GM12892 (cell line): ENCODE data around the gene PRR12.
"Not testable (repeated sequence)": the region's sequence is repeated elsewhere in the genome, so short reads cannot be mapped to it uniquely, and the experiment has no call there.

Experiments
- POLR2A ChIP-seq: IDR thresholded peaks from 2 replicates; pipeline ENCODE4 v1.6.1; 2011; ENCODE audit warnings: low read depth, low read length, control low read depth
- POLR2AphosphoS5 ChIP-seq: IDR thresholded peaks from 2 replicates; pipeline ENCODE4 v1.6.1; 2011; ENCODE audit warnings: low read depth, low read length, control low read depth
- TAF1 ChIP-seq: IDR thresholded peaks from 2 replicates; pipeline ENCODE4 v1.6.1; 2011; ENCODE audit warnings: low read depth, mild to moderate bottlenecking, control low read depth, low read length, borderline replicate concordance

DNA sequence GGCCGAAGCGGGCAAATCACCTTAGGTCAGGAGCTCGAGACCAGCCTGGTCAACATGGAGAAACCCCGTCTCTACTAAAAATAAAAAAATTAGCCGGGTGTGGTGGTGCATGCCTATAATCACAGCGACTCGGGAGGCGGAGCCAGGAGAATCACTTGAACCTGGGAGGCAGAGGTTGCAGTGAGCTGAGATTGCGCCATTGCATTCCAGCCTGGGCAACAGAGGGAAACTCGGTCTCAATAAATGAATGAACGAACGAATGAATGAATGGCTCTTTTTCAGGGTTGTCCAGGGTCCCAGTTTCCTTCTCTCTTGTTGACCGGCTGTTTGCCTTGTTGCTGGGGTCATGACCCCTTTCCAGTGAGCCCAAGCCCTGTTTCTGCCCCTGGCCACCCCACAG is 26.9 kb downstream of the PRR12 start:
- not testable (repeated sequence) for TF ChIP-seq POLR2A, POLR2AphosphoS5, TAF1
